ENCODE measurements around the gene MTHFD1.

Gene MTHFD1

DNA sequence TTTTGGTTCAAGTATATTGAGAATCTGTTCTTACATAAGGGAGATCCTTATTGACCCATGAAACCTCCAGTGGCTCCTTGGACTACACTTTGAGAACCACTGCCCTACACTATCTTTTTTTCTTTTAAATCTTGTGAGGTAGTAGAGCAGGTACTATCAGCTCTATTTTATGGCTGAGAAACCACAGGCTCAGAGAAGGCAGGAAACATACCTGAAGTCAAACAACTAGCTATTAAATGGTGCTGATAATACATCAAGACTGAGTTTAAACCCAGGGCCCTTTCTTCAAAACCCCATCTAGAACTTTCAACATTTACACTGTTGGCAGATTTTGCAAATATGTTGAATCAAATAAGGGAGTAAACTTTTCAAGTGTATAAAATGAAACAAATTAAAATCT, 108.6 kb downstream of the MTHFD1 start:
- DNase-seq: no peak

DNA sequence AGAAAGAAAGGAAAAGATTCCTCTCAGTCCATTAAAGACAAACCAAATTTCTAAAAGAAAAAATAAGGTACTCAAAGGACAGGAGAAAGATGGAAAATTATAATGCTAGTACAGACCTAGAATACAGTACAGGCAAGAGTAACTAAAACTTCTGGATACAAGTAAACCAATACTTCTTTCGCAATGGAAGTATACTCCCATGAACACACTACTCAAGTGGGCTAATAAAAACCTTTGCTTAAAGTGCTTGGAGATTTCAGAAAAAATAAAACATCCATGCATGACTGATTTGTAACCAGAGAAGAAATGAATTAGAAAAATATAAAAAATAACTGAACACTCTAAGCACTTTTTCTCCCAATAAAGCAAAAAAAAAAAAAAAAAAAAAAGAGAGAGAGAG, 111.9 kb downstream of the MTHFD1 start:
- DNase-seq: no peak

DNA sequence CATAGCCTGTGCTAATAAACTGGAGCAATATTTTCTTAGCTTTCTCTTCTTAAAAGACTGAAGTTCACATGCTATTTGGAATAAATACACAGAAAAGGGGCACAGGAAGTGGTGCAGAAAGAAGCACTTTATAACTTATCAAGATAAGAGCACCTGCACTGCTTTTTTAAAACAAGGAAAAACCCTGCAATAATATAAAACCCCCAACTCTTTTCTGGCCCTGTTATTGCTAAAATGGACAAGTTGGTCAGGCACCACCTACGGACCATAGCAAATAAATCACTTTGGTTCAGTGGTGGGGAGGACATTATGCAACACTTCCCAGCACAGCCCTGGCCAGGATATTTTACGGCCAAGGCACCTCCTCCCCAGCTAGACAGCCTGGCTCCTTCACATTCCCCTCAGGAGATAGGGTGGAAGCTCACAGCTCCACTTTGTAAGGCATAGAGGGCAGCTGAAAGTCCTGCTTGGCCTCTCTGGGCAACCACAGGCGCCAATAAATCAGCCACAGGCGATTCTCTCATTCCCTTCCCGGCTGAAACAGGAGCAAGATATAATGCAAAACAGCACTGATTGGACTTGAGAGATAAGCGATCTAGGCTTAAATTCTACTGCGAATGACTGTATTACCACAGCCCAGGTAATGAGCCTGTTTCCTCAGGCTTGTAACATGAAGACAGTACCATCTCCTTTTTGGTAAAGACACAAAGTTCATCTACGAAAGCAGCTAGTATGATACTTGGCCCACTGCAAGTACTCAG, 113.4 kb downstream of the MTHFD1 start:
- no peak for DNase-seq

DNA sequence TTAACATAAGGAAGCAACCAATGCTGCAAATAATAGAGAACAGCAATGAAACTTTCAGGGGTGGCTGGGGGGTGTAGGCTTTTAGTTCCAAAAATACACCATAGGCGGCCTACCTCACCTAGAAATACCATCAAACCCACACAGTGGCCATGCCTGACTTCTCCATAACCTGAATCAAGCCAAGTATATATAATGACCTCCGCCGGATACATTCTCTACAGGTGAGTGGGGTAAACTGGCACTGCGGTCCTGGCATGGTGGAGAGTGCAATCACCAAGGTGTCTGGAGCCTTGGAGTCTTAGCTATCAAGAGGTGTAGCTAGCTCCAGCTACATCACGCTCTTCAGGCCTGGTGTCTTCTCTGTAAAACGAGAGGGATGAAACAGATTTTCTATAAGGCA, 114.3 kb downstream of the MTHFD1 start:
- DNase-seq: no peak

DNA sequence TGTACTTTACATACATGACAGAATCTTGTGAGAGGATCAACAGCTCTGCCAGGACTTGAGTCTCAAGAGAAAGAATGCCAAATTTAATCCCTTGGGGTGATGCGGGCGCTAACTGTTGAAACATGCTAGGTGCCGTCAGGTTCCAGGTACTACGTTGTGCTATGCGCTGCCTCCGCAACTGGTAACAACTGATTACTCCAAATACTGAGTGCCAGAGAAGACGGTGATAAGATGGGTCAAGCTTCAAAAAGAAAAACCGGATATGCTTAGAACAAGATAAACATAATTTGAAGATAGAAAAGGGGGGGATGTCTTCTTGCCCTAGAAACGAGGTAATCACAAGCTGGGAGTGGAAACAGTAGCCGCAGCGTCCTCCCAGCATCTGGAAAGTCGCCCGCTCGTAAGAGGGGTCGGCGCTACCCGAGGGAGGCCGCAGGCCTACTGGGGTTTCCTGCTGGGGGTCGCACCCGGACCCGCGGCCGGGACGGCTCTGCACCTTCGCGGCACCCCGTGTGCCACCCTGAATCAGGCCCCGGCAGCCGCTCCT, 114.8 kb downstream of the MTHFD1 start:
- peak in 2 of 4 experiments; percentile 13 to 44 for DNase-seq

DNA sequence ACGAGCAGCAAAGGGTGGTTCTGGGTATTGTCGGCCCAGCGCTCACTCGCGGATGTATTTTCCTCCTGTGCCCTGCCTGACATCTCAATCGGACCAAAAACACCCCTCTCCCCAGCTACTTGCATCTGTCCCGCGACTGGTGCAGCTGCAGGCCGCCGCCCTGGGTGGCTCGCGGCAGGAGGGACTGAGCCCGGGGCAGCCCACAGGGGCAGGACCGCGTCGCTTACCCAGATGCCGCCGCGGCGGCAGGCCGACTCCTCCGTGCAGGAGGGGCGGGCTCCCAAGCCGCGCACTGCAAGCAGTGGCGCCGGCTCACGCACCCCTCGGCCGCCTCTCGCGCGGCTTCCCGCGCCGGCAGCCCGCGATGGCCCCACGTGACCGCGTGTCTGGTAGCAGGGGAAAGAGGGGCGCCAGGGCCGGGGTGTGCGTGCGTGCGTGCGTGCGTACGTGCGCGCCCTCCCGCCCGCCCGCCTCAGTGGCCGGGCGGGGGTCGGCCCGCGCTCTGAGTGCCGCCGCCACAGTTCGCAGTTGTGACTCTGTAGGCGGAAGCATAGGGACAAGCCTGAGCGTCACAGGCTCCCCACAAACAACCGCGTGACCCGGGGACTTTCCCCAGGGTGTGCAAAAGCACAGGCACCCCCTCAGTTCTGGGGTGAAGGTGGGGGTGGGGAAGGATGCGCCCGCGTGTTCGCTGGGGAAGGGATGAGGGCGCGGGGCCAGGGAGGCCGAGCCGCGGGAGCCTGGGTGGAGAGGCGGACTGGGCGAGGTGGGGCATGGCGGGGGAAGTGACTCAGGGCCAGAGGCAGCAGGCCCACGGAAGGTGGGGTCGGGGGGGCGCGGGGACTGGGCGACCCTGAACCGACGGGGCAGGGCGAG, 115.5 kb downstream of the MTHFD1 start, which contains the start of gene ZBTB25:
TSS of gene ZBTB25 (minus strand) at position 405 of the 876 bp plus-strand sequence. CDS start 13,305 bp downstream, outside the sequence.
- DNase-seq: peak; percentile 87 to 98 (median 96)

DNA sequence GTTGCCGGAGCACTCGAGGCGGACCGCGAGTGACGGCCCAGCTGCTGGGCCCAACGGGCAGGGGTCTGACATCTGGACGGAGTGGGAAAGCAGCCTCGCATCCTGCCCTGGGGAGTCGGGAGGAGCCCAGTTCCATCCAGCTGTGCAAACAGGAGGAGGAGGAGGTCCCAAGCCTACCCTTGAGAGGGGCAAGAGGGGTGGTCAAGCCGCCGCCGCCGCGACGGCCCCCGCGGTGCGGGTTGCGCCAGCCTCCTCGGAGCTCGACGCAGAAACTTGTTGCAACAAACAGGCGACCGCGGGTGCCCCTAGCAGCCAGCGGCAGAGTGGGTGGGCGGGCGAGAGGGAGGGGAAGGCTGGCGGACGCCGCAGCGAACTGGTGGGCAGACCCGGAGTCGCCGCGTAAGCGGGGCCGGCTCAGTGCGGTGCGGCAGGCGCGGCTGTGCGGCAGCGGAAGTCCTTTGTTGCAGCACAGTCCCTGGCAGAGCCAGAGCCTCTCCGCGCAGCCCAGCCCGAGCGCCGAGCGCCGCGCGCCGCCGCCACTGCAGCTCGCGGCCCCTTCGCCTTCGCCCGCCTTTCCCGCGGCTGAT, 116.2 kb downstream of the MTHFD1 start, which contains the start of gene ZBTB1:
TSS of gene ZBTB1 (plus strand) at position 461 of the 587 bp plus-strand sequence. CDS start 16,735 bp downstream, outside the sequence.
- DNase-seq: peak; percentile 62 to 83 (median 74)

DNA sequence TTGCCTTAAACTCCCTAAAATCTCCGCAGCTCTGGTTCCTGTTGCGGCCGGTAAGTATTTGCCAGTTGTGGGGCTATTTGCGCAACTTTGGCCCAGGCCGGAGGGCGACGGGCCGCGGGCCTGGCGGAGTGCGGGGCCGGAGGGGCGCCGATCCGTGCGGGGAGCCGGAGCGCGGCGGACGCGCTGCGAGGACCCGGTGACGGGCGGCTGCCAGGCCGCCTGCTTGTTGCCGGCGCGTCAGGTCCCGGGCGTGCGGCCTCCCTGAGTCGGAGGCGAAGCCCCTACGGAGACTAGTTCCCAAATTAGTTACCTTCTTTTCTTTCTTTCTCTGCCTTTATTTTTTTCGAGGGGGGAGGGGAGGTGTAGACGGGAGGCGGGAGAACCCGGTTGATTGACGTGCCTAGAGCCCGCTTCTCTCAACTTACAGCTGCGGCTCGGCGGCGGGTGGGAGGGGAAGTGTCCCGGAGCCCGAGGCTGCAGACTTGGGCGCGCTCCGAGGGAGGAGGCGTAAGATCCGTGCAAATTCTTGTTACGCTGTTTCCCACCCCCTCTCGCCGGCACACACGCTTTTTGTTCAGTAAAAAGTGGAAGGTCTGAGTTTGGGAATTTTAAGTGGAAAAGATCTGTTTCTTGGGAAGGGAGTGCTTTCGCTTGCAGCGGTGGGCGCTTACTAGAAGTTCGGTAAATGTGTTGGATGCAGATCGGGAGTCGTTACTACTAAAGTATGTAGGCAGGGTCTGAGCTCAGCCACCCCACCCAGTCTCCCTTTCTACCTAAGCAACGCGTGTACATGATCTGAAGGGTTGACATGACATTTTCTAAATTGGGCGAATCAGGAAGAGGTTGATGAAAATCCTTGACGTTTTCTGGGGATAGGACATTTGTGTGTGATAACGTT, 117.0 kb downstream of the MTHFD1 start:
- peak; percentile 50 to 74 (median 58) for DNase-seq

DNA sequence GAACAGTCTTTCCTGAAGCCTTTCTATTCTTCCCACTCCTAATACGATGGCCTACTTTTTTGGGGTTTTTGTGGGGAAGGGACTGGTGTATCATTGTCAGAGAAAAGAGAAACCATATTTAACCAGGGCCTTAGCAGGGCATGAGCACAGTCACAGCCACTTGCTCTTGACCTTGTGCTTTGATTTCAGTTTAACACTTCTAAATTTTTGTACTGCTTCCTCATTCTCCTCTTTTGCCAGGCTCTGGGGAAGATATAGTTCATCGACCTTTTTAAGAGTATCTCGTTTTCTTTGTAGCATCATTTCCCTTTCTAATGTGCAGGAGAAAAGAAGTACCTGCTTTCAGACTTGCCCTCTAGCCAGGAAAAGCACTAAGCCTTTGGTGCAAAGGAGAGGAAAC, 118.6 kb downstream of the MTHFD1 start:
- DNase-seq: no peak

DNA sequence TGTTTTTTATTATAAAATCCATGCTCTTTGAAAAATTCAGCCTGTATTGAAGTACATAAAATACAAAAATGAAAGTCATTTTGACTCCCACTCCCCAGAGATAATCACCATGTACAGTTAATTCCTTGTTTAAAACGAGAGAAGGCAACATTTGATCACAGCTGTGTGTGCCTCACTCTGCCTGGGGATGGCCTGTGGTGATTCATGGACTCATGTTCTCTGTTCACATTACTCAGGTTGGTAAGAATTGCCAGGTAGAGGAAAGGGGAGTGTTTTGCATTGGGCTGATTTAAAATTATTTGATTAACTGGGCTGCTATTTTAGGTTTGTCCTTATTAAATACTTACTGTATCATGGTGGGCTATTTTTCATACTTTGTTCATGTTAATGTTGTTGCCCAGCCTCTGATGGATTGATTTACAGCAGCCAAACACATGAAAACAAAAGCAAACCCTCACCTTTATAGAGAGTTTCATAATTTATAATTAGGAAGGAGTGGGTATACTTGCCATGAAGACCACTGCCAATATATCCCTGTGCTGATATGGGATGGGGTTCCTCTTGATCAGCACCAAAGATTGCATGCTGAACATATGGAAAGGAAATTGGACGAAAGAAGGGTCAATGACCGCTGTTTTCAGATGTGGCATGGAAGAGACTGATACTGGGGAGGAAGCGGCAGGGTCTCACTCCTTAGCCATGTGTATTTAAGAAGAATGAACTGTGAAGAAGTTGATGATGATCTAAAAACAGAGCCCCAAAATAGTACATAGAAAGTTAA, 119.4 kb downstream of the MTHFD1 start:
- no peak for DNase-seq

DNA sequence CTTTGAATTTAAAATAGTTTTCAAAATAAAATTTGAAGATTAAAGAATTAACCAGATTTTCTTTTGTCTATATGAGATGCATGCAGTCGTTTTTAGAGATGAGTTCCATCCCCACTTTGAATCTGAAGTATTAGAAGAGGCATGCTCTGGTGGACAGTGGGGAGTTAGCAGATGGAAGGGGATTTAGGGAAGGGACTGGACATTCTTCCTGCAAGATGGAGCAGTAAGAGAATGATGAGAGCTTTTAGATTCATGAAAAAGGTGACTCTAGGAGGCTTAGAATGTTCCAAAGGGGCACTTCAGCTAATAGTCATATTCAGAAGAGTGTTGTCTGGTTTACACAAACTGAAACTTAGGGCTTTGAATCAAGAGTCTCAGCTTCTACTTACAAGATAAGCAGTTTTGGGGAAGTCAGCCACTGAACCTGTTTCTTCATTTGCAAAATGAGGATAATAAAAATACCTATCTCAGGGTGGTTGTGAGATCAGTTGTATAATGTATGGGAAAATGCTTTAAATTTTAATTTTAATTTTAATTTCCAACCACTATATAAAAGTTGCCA, 120.1 kb downstream of the MTHFD1 start:
- no peak for DNase-seq

DNA sequence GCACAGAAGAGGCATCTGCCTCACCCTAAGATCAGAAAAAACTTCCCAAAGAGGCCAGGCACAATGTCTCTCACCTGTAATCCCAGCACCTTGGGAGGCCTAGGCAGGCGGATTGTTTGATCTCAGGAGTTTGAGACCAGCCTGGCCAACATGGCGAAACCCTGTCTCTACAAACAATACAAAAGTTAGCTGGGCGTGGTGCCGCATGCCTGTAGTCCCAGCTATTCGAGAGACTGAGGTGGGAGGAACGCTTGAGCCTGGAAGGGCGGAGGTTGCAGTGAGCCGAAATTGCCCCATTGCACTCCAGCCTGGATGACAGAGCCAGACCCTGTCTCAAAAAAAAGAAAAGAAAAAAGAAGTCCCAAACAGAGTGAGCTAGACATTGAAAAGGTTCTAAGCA, 120.9 kb downstream of the MTHFD1 start:
- DNase-seq: no peak
